Caki2 (cell line): Measurements from ENCODE around the gene MYBPC3. TPM values are rescaled to one million over a fixed set of nuclear protein-coding genes. Genes with fewer than 3 reads are reported as not detected.
"Not testable (repeated sequence)": the region's sequence is repeated elsewhere in the genome, so short reads cannot be mapped to it uniquely, and the experiment has no call there.

Source experiments
- DNase-seq: peaks from one replicate; pipeline ENCODE4 v3.0.0-alpha.2; 2015; ENCODE audit warnings: low read depth
- in situ Hi-C: cut with HindIII; loops from 2 replicates; pipeline ENCODE4 v1.10.0; 2016; ENCODE audit warnings: low sequenced_read_pairs, low pct_unique_long_range_greater_than_20kb, mixed read lengths
- total RNA-seq: library from RNA; depleted of rRNA; stranded (reverse); fragments of >200 nt; shearing (Covaris generic); gene quantifications from 2 replicates; pipeline ENCODE4 v1.2.3, GENCODE V29; 2014; ENCODE audit warnings: low replicate concordance

Gene MYBPC3
- total RNA-seq, 1 experiment from 2014 or later: not detected

DNA sequence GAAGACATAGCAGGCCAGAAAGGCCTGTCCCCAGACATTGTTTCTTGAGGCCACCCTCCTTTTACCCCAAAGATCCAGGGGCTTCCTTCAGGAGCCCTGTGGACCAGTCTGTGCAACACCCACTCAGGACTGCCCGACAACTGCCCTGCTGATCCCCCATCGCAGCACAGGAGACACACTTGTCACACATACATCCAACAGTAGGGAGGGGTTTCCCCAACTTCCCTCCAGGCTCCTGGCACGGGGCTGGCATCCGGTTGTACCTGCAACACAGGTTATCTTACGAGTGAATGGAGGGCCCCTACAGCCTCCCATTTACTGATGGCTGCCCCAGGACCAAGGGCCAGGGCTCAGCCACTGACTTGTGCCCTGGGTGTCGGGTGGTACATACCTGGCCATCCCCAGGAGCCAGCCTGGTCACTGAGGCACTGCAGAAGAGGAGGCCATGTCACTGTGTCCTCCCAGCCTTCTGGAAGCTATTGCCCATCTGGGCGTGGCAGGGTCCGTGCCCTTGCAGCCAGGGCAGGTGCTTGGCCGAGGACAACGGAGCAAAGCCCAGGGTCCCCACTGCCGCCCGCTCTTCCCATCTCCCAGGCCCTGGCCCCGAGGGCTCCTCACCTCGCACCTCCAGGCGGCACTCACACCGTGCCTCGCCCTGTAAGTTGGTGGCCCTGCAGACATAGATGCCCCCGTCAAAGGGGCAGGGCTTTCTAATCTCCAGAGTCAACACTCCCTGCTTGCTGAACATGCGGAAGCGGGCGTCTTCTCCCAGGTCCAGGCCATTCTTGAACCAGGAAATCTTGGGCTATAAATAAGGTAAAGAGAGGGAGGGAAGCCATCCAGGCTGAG lies 20.8 kb downstream of the MYBPC3 start:
- DNase-seq: no peak
- in situ Hi-C loops: no loop called here

DNA sequence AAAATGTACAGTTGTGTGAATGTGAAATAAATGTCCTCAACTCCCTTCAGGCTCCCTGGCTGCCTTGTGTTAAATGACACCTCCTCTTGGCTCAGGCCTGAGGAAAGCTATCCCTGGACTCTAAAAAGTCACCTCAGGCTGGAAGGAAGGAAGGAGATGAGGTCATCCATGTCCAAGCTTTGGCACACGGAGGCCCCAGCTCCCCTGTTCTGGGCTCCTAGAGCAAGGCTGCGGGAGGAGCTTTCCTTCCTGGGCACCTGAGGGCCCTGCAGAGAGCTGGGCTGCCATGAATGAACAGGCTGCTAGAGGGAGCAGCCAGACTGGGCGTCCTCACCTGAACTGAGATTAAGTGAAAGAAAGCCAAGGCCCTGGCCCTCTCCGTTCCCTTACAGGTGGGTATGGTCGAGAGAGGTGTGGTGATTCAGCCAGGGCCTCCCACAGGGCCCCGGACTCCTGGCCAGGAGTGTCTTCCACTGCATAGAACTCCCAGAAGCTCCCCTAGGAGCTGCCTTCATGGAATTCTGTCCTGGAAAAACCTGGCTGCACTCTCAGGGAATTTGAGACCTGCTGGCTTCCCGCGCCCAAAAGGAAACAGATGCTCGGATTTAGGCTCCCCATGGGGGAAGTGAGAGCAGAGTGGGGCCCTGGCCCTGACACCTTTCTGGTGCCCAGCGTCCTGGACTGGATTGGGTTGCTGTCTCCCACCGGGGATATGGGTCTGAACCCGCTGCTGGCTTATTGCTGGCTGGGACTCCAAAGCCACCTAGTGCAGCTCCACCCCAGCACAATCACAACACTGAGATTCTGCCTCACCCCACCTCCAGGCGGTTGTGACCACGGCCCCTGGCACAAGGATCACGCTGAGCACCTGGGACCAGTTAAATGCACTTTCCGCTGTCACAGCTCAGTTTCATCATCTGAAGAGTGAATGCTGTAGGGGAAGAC lies 22.2 kb downstream of the MYBPC3 start:
- in situ Hi-C loops: no loop called here
- DNase-seq: no peak

DNA sequence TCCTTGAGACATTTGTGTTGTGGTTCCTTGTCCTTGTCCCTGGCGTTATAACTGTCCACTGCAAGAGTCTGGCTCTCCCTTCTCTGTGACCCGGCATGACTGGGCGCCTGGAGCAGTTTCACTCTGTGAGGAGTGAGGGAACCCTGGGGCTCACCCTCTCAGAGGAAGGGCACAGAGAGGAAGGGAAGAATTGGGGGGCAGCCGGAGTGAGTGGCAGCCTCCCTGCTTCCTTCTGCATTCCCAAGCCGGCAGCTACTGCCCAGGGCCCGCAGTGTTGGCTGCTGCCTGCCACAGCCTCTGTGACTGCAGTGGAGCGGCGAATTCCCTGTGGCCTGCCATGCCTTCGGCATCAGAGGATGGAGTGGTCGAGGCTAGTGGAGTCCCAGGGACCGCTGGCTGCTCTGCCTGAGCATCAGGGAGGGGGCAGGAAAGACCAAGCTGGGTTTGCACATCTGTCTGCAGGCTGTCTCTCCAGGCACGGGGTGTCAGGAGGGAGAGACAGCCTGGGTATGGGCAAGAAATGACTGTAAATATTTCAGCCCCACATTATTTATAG lies 23.0 kb downstream of the MYBPC3 start:
- no peak for DNase-seq
- in situ Hi-C loops: no loop called here

DNA sequence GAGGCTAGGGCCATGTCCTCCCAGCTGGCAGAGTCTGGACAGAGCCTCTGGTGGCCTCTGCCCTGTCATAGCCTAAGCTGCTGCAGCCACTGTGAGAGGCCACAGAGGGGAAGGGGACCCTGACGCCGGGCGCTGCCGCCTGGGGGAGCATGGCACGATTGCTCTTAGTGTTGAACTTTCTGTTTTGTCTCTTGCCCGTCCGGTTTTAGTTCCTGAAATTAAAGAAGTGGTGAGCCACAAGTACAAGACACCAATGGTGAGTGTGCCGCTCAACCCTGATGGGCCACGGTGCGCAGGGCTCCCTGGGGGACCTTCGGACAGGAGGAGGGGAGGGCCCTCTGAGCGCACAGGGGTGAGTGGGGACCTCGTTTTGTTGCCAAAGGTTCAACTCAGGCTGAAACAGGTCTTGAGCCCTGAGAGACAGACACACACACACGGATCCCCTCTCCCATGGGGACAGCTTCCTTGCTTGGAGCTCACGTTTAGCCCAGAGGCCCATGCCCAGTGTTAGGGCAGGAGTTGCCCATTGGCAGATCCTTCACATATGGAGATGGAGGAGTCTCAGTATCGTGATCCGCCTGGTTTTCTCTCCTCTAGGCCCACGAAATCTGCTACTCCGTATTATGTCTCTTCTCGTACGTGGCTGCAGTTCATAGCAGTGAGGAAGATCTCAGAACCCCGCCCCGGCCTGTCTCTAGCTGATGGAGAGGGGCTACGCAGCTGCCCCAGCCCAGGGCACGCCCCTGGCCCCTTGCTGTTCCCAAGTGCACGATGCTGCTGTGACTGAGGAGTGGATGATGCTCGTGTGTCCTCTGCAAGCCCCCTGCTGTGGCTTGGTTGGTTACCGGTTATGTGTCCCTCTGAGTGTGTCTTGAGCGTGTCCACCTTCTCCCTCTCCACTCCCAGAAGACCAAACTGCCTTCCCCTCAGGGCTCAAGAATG lies 23.8 kb downstream of the MYBPC3 start:
- no peak for DNase-seq
- in situ Hi-C loops: no loop called here

DNA sequence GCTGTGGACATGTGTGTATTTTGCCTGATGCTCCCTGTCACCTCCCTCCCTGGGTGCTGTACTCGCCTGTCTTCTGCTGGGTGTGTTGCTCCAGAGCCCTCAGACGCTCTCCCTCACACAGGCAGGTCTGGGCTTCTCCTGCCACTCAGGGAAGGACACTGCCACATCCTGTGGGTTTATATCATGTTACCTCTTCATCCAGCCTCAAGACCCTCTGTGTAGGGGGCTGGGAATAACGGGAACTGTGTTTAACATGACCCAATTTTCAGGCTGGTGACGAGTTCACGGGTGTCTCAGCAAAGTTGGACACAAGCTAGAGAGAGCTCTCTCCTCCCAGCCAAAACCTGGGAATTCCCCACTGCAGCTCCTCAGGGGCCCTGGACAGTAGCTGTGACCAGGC lies 24.6 kb downstream of the MYBPC3 start:
- no peak for DNase-seq
- in situ Hi-C loops: no loop called here

DNA sequence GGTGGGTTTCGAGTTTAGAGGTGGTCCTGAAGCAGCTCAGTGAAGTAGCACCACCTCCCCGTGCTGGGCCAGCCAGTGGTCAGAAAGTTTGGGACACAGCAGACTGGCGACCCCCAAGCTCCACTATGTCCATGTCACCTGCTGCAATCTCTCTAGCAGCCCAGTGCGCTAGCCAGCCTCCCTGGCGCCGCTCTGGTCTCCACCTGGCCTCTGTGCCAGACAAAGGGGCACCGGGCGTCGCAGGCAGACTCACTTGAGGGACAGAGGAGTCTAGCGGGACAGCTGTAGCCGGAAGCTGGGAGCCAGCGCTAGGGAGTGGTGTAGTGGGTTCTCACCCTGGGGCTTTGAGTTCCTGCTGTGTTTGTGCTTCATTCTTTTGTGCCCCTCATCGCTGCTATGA lies 25.5 kb downstream of the MYBPC3 start:
- in situ Hi-C loops: no loop called here
- no peak for DNase-seq

DNA sequence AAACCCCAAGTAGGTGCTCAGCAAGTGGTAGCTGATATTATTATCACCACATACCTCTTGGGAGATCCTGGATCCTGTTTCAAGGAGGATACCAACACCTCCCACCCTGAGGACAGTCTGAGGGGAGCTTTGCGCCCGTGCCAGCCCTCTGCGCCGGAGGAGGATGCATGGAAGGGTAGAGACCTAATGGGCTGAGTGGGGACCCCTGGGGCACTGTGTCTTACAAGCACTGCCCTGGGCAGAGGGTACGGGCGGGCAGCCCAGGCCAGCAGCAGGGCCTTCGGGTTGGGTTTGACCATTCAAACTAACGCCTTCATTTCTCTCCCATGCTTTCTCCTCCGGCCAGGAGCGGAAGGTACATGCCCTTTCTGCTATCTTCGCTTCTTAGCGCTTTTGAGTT lies 26.3 kb downstream of the MYBPC3 start:
- in situ Hi-C loops: no loop called here
- DNase-seq: no peak

DNA sequence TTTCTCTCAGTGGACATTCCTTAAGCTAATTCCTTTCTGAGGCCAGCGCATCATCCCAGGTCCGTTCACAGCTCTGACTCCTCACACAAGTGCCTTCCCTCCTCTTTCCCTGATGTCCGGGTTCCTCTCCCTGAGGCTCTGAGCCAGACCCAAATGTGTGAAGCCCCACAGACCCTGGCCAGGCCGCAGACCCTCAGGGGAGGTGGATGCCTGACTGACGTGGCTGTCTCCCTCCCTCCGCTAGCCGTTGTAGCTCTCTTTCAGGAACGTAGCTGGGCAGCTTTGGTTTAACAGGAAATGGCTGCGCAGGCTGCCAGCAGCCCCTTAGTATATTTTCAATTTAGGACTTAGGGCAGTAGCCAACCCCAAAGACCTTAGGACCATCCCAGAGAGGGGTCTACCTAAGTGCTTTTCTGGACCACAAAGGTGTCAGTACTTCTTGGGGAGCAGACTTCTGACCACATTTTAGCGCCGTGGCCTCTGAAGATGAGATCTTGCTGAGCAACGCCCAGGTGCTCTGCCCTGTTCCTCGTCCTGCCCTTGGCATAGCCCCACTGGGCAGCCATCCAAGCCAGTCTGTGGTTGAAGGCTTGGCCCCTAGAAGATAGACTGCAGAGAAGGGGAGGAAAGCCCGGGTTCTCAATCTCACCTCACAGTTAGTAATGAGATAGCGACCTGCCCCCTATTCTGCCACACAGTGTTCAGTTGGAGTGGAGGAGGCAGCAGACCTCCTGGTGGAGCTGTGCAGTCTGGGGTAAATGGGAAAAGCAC lies 27.0 kb downstream of the MYBPC3 start:
- in situ Hi-C loops: no loop called here

DNA sequence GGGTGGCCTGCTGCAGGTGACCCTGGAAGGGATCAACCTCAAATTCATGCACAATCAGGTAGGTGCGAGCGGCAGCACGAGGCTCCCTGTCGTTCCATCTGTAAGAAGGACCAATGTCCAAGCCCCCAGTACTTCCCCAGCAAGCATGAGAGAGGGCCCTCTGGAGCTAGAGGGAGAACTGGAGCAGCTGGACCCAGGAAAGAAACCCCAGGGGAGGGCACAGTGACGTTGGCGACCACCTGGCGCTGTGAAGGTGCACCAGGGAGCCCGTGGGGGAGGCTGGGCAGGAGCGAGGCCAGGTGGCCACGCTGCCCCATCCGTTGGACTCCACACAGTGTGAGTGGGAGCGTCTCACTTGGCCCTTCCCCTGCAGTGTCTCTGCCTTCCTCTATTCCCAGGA lies 28.0 kb downstream of the MYBPC3 start:
- DNase-seq: no peak
- in situ Hi-C loops: no loop called here

More for the DNA sequence above, 27.0 kb downstream of the MYBPC3 start:
- DNase-seq: no peak

DNA sequence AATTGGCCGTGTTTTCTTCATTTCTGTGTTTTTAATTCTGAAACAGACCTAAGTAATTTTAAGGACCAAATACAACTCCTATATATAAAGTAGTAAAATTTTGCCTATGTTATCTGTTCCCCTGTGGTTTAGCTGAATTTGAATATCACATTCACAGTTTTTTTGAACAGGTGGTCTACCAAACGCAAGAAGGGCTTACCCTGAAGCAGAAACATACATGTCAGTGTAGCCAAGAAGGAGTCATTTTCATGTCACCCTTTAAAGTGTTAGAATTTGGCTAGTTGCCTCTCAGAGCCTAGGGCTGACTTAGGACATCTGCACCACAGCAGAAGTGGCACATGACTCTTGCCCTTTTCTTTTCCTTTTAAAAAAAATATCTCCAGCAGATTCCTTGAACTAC lies 34.3 kb downstream of the MYBPC3 start:
- in situ Hi-C loops: no loop called here
- no peak for DNase-seq

DNA sequence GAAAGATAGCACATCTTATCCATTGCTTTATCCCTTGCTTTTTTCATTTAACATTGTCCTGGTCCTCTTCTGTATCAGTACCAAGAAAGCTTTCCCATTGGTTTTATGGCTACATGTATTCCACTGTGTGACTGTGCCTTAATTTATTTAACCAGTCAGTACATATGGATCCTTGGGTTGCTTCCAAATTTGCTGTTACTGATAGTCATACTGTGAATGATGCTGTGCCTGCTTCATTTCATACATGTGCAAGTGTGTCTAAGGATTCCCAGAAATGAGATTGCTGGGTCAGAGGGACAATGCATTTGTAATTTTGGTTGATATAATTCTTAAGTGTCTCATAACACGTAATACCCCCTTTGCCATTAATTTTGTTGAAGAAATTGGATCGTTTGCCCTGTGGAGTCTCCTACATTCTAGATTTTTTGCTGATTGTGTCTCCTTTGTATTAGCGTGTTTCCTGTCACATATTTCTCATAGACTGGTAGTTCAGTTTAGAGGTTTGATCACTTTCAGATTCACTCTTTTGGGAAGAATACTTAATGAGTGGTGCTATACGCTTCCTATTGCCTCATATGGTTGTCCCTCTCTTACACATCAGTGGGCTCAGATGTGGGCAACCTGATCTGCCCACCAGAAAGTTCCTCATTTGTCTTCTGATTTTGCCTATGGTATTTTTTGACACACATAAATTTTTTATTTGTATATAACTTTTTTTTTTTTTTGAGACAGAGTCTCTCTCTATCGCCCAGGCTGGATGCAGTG lies 35.3 kb downstream of the MYBPC3 start:
- in situ Hi-C loops: no loop called here

DNA sequence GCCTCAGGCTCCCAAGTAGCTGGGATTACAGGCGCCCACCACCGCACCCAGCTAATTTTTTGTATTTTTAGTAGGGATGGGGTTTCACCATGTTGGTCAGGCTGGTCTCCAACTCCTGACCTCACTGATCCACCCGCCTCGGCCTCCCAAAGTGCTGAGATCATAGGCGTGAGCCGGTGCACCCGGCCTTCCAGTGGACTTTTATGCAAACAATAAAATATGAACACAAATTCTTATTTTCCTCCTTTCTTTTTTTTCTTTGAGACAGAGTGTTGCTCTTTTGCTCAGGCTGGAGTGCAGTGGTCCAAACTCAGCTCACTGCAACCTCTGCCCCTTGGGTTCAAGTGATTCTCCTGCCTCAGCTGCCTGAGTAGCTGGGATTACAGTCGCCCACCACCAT lies 36.0 kb downstream of the MYBPC3 start:
- in situ Hi-C loops, DNase-seq: not testable (repeated sequence)

More for the DNA sequence above, 35.3 kb downstream of the MYBPC3 start:
- DNase-seq: no peak

DNA sequence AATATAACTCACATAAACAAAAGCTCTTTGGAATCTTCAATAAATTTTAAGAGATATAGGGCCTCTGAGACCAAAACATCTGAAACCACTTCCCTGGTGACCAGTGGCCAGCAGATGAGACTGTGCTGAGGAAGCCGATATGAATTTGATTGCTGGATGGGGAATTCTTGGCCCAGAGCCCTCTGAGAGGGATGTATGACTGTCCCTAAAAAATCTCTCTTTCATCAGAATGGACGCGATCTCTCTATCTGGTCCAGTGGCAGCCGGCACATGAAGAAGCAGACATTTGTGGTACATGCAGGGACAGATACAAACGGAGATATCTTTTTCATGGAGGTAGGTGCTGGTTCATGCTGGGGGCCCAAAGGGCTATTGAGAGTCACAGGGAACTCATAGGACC lies 37.5 kb downstream of the MYBPC3 start:
- DNase-seq: no peak
- in situ Hi-C loops: no loop called here

DNA sequence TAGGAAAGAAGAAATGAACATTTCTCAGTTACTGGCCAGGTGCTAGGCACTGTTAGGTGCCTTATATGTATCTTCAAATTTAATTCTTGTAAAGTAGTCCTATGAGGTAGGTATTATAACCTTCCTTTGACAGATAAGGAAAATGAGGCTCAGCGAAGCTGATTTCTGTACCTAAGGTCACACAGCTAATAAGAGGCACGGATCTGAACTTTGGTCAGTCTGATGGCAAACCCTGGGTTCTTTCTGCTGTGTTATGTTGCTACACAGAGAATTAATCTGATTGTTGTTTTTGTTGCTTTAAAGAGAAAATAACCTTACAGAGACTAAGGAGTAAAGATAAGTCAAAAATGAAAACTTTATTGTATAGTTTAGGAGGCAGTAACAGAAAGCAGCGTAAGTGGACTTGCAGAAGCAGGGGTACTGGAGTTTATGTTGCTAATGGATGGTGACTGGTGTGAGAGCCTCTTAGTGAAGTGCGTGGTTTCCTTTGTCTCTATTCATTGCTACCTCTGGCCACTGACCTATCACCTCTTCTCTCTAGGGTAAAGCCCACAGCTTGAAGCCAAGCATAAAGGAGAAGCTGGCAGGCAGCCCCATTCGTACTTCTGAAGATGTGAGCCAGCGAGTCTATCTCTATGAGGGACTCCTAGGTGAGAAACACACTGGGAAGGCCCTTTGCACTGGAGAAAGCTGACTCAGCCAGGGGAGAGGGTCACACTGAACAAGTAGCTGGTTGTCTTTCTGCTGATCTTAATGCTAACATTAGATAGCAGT lies 44.3 kb downstream of the MYBPC3 start:
- in situ Hi-C loops: no loop called here
- no peak for DNase-seq

DNA sequence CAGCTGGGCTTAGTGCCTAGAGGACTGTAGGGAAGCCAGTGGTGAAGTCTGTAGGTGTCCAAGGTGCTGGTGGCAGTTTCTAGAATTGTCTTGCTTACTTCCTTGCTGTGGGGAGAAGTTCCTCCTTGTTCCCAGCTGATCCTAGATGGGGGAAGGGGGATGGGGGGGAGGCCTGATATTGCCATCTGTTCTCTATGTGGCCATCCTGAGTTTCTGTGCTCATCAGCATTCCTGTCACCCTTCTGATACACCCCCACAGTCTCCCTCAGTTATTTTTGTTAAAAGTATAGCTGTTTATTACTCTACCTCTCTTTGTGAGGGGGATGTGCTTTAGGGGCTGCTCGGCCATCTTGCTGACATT lies 46.0 kb downstream of the MYBPC3 start:
- in situ Hi-C loops: no loop called here
- no peak for DNase-seq
